ENCODE results near the gene CPVL.

DNA sequence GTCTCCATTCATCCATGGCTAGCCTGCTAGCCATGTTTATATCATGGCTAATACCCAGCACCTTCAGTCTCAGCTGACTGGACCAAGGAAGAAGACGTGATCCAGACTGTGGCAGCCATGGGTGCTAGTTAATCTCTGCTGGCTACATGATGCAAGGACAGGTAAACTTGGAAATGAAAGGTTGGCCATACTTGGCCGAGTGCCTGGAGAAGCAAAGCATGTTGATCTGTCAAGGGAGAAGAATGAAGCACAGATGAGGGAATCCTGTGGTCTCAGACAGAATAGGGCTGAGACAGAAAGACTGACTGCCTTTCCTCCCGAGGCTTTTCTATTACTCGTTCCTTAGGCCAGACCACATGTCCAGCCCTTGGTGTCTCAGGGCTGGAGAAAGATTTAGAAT, 41.1 kb downstream of the CPVL start:
- TF ChIP-seq, protein P1, sequence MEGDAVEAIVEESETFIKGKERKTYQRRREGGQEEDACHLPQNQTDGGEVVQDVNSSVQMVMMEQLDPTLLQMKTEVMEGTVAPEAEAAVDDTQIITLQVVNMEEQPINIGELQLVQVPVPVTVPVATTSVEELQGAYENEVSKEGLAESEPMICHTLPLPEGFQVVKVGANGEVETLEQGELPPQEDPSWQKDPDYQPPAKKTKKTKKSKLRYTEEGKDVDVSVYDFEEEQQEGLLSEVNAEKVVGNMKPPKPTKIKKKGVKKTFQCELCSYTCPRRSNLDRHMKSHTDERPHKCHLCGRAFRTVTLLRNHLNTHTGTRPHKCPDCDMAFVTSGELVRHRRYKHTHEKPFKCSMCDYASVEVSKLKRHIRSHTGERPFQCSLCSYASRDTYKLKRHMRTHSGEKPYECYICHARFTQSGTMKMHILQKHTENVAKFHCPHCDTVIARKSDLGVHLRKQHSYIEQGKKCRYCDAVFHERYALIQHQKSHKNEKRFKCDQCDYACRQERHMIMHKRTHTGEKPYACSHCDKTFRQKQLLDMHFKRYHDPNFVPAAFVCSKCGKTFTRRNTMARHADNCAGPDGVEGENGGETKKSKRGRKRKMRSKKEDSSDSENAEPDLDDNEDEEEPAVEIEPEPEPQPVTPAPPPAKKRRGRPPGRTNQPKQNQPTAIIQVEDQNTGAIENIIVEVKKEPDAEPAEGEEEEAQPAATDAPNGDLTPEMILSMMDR (IDR thresholded peaks at IDR 0.05; ENCODE audit: low read depth, low read length, poor library complexity, severe bottlenecking), result no peak
- TF ChIP-seq EZH2phosphoT487 (IDR thresholded peaks at IDR 0.05; ENCODE audit: borderline replicate concordance, low read length), result no peak
